Measurements from ENCODE around the gene HSPB1.
"Not testable (repeated sequence)": the region's sequence is repeated elsewhere in the genome, so short reads cannot be mapped to it uniquely, and the experiment has no call there.

The HSPB1 gene

GRCh38 chr7:76302347-76303201 lies at the start of gene HSPB1:
HSPB1 (plus strand) TSS chr7:76302673; CDS start chr7:76302713, 40 bp downstream.
- DNase-seq (ENCODE audit: low read depth in 2 of 2), result peak; percentile 46 to 54

DNA sequence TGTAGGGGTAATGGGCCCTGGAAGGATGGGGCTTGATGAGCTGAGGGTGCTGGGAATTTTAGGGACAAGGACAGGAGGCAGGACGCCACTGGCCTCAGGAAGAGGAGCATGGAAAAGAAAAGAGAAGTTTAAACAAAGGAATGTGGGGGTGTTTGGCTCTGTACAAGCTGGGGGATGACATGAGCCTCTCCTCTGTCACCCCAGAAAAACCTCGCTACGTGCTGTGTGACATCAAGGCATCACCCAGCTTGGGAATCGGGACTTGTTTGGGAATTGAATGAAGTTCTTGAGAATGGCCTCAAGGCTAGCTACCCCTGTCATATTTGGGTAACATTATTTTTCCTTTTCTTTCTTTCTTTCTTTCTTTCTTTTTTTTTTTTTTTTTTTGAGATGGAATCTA lies 47.7 kb upstream of the HSPB1 start:
- no peak for DNase-seq (ENCODE audit: low read depth in 2 of 2)

DNA sequence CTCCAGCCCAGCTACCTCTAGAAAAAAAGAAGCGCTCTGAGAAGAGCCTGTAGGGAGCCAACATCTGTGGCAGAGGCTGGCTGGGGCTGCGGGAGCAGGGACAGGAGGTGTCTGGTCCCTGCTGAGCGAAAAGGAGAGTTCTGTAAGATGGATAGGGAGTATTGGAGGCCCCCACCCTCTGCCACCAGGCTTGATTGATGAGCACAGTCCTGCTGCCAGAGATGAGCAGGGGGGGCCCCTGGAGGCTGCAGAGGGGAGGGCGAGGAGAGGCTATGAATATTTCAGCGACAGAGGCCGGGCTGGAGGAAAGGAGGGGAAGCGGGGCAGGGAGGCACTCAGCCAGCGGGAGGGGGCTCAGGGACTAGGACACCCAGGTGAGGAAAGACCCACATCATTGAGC lies 44.5 kb upstream of the HSPB1 start:
- no peak for DNase-seq (ENCODE audit: low read depth in 2 of 2)

DNA sequence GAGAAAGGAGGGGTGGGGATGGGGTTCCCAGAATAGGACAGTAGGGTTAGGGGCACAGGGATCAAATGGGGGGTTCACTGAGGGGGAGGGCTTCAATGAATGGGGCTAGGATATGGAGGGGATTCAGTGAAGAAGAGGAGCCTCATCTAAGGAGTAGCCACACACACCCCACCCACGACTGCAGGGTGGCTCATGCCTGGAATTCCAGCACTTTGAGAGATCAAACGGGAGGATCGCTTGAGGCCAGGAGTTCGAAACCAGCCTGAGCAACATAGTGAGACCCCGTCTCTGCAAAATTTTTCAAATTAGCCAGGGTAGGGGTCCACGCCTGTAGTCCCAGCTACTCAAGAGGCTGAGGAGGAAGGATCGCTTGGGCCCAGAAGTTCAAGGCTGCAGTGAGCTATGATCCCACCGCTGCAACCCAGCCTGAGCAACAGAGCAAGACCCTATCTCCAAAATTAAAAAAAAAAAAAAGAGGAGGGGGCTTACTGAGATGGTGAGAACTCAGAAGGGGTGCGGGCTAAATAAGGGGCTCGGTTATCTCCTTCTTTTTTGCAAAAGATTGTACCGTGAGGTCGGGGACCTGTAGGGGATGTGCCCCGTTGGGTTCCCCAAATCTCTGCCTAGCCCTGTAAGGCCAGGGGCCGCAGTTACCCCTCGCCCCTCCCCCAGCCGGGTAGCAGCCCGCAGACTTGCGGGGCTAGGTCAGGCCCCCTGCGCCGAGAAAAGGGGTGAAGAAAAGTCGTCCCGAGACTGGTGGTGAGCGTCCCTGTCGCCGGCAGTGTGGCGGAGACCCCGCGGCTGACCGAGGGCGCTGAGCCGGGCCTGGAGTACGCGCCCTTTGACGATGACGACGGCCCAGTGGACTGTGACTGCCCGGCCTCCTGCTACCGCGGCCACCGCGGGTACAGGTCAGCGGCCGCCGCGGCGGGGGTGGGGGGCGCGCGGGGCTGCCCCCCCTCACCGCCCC lies 43.1 kb upstream of the HSPB1 start:
- no peak for DNase-seq (ENCODE audit: low read depth in 2 of 2)

GRCh38 chr7:76260171-76260703 lies 42.2 kb upstream of the HSPB1 start:
- DNase-seq (ENCODE audit: low read depth in 2 of 2), result peak in 1 of 2 donors; percentile 5

- DNase-seq (ENCODE audit: low read depth in 2 of 2), result no peak
Observed at GRCh38 chr7:76261329-76261728, 41.1 kb upstream of the HSPB1 start.

- DNase-seq (ENCODE audit: low read depth in 2 of 2), result no peak
Observed at GRCh38 chr7:76261931-76262330, 40.5 kb upstream of the HSPB1 start.

- DNase-seq (ENCODE audit: low read depth in 2 of 2), result no peak
Observed at GRCh38 chr7:76262683-76263402, 39.6 kb upstream of the HSPB1 start.

DNA sequence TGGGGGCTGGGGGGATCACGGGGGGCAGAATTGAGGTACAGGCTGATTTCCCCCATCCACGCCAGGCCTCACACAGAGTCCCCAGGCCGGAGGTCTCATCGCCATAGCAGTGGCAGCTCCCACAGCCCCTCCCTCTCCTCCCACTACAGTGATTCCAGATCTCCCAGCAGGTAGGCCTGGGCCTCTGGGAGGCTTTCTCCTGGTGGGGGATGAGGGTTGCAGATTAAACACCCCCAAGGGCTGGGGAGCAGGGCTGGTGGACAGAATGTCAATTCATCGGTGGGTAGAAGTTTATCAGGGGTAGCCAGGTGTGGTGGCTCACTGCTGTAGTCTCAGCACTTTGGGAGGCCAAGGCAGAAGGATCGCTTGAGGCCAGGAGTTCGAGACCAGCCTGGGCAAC lies 37.2 kb upstream of the HSPB1 start:
- DNase-seq (ENCODE audit: low read depth in 2 of 2), result no peak

- no peak for DNase-seq (ENCODE audit: low read depth in 2 of 2)
Observed at GRCh38 chr7:76267107-76267893, 35.2 kb upstream of the HSPB1 start.

DNA sequence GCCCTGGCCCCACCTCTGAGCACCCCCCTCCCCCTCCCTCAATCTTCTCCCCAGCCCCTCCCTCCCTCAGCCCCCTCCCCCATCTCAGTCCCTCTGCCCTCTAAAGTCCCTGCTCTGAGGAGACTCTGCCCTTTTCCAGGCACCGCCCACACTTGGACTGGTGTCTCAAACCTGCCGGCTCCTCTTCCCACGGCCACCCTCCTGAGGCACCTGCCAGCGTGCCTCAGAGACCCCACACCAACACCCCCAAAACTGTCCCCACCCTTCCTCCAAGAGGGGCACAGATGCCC lies 34.6 kb upstream of the HSPB1 start:
- DNase-seq (ENCODE audit: low read depth in 2 of 2), result no peak

DNA sequence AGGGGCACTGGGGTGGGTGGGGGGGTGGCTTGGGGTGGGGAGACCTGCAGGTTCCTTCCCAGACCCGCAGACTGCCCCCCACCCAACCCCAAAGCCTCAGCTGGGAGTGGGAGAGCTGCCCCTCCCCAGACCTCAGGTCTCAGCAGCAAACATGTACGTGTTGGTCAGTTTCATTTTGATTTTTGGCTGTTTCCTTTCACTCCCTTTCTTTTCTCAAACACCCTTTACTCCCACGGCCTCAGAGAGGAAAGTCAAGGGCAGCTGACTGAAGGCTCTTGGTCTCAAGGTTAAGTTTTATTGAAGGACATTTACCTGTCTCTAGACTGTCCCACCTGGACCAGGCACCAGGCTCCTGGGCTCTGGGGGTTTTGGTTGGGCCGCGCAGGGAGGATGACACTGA lies 34.1 kb upstream of the HSPB1 start:
- DNase-seq (ENCODE audit: low read depth in 2 of 2), result no peak

- no peak for DNase-seq (ENCODE audit: low read depth in 2 of 2)
Observed at GRCh38 chr7:76269895-76270294, 32.6 kb upstream of the HSPB1 start.

DNA sequence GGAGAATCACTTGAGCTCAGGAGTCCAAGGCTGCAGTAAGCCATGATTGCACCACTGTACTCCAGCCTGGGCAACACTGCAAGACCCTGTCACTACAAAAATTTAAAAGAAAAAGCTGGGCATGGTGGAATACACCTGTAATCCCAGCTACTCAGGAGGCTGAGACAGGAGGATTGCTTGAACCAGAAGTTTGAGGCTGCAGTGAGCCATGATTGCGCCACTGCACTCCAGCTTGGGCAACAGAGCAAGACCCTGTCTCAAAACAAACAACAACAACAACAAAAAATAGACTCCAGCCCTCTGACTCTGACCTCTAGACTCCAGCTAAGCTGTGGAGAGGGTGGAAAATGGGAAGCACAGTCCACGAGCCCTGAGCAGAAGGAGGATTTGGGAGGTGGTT lies 31.1 kb upstream of the HSPB1 start:
- not testable (repeated sequence) for DNase-seq (ENCODE audit: low read depth in 2 of 2)

DNA sequence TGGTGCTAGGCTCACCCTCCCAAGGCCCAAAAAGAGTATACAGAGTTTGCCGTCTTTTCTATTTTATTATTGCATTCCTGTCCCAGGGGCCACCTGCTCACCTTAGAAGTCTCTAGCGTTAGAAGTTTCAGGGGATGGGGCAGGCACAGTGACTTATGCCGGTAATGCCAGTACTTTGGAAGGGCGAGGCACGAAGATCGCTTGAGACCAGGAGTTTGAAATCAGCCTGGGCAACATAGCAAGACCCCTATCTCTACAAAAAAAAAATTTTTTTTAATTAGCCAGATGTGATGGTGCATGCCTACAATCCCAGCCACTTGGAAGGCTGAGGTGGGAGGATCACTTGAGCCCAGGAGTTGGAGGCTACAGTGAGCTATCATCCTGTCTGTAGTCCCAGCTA lies 30.3 kb upstream of the HSPB1 start:
- no peak for DNase-seq (ENCODE audit: low read depth in 2 of 2)

DNA sequence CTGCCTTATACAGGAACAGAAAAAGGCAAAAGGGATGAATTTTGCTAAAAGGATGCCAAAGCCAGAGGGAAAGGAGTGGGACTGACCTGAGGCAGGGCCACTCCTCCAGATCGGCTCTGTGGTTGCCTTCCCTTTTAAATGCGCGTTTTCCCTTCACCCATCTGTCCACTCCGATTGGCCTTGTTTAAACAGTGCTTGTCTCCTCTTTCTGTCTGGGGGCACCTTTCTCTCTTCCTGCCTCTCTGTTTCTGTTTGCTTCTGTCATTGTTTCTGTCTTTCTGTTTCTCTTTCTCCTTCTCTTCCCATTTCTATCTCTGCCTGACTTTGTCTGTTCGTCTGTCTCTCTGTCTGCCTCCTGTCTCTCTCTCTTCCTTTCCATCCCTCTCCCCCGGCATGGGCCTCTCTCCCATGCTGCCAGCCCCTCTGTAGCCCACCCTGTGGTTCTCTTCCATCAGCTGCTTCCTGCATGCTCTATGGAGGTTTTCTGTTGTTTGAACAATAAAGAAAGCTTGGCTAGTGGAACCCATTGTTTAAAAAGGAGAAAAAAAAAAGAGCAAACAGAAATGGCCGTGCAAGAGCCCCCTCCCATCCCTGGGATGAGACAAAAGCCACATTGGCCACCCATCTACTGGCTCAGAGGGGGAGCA lies 29.5 kb upstream of the HSPB1 start:
- no peak for DNase-seq (ENCODE audit: low read depth in 2 of 2)

GRCh38 chr7:76273503-76273902 lies 29.0 kb upstream of the HSPB1 start:
- no peak for DNase-seq (ENCODE audit: low read depth in 2 of 2)

DNA sequence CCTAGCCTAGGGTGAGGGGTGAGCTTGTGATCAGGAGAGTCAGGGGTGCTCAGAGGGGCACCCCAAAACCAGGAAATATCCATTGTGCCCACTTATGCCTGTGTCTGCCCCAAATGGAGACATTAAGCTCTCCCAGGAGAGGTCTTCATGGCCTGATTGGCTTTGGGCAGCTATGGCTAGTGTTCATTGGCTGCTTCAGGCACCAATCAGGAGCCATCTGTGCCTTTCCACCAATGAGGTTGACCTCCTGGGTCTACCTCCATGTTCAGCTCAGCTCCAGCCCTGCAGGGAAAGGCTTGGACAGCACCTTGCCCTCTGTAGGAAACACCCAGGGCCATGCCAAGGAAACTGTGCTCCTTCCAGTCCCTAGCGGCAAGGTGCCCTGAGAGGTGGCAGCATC lies 23.9 kb upstream of the HSPB1 start:
- DNase-seq (ENCODE audit: low read depth in 2 of 2), result no peak

GRCh38 chr7:76280408-76280807 lies 22.1 kb upstream of the HSPB1 start:
- DNase-seq (ENCODE audit: low read depth in 2 of 2), result no peak

DNA sequence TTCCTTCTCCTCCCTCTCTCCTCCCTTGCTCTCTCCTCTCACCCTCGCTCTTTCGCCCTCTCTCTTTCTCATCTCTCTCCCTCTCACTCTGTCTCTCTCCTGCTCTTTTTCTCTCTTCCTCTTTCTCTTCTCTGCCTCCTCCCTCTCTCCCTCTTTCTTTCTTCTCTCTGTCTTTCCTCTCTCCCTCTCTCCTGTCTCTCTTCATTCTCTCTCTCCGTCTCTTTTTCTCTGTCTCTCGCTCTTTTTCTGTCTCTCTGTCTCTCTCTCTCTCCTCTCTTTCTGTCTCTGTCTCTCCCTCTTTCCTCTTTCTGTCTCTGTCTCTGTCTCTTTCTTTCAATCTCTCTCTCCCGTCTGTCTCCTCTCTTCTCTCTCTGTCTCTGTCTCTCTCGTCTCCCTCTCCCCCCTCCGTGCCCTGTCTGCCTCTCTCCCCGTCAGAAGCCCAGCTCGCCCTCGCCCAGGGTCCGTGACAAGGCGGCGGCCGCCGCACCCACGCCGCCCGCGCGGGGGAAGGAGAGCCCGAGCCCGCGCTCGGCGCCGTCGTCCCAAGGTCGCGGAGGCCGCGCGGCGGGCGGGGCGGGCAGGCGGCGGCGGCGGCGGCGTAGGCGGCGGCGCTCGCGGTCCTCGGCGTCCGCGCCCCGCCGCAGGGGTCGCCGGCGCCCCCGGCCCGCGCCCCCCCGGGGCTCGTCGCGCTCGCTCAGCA lies 21.3 kb upstream of the HSPB1 start:
- no peak for DNase-seq (ENCODE audit: low read depth in 2 of 2)

Data from stimulated activated CD8-positive, alpha-beta memory T cell treated with anti-CD3 and anti-CD28 coated beads, Interleukin-15, amount 100 ng/mL, for 4 hours (primary cell).